ENCODE data around the gene TIFAB. TPM values are rescaled to one million over a fixed set of nuclear protein-coding genes. Genes with fewer than 3 reads are reported as not detected.

The TIFAB gene
- total and polyA plus RNA-seq, 7 donors, result 0.46 to 1.4 TPM; not detected in 5

DNA sequence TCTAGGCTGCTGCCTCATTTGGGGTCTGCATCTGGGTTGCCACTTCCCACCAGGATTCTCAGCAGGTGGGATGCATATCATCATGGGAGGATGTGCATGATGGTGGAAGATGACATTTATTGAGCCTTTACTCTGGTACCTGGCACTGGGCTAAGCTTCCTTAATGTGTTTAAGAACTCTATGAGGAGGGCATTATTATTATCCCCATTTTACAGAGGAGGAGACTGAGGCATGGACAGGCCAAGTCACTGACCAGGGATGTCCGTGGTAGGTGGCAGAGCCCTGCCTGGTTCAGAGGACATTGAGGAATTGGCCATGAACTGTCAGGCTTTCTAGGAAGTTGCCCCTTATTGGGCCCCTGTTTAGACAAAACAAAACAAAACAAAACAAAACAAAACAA, 31.1 kb upstream of the TIFAB start:
- H3K4me3 ChIP-seq, result no peak overlapping the region
- intact Hi-C loops (cut with DNase I), result no loop called here
- no peak for TF ChIP-seq EP300 (IDR thresholded peaks at IDR 0.05)
- no peak for TF ChIP-seq POLR2A (IDR thresholded peaks at IDR 0.05)
- TF ChIP-seq, protein P1, sequence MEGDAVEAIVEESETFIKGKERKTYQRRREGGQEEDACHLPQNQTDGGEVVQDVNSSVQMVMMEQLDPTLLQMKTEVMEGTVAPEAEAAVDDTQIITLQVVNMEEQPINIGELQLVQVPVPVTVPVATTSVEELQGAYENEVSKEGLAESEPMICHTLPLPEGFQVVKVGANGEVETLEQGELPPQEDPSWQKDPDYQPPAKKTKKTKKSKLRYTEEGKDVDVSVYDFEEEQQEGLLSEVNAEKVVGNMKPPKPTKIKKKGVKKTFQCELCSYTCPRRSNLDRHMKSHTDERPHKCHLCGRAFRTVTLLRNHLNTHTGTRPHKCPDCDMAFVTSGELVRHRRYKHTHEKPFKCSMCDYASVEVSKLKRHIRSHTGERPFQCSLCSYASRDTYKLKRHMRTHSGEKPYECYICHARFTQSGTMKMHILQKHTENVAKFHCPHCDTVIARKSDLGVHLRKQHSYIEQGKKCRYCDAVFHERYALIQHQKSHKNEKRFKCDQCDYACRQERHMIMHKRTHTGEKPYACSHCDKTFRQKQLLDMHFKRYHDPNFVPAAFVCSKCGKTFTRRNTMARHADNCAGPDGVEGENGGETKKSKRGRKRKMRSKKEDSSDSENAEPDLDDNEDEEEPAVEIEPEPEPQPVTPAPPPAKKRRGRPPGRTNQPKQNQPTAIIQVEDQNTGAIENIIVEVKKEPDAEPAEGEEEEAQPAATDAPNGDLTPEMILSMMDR (IDR thresholded peaks at IDR 0.05), result no peak
- no peak for TF ChIP-seq POLR2AphosphoS5 (IDR thresholded peaks at IDR 0.05)
- DNase-seq, result no peak
- WGBS, 2 donors, result 85% methylated on average over 1 of the region's 1 CpG
- H3K9me3 ChIP-seq, result no peaks in the 10 kb centered on the region
- H3K27me3 ChIP-seq, result peaks cover 0 to 50% (median 31%) of the 10 kb centered on the region in 3 donors
- no peaks in the 10 kb centered on the region for H3K36me3 ChIP-seq
- peaks cover 0 to 4% (median 2%) of the 10 kb centered on the region in 4 donors for H3K4me1 ChIP-seq
- H3K27ac ChIP-seq, result no peak overlapping the region

DNA sequence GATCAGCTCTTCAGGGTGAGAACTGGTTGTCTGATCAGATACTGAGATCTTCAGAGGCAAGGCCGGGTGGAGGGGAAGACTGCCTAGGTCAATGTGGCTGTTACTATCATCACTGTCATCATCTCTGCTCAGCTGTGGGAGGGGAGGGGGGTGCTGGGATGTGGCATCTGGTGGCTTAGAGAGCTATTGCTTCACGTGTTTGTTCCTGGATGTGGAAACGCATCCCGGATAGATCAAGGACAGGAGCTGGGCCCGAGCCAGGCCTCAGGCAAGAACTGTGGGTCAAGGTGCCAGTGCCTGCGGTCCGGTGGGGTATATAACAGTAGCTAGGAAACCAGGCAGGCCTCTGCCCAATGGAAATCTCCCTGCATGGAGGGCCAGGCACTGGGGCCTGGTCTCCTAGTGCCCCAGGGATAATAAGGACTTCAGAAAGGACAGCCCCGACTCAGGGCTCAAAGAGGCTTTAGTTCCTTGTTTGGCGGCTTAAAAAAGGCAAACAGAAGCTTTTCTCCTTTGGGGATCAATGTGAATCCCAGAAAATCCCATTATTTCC, 30.3 kb upstream of the TIFAB start:
- TF ChIP-seq EP300 (IDR thresholded peaks at IDR 0.05) (no peak), POLR2A (IDR thresholded peaks at IDR 0.05) (no peak), POLR2AphosphoS5 (IDR thresholded peaks at IDR 0.05) (no peak)
- TF ChIP-seq, protein P1 (IDR thresholded peaks at IDR 0.05), result no peak
- Histone ChIP-seq H3K4me3 (no peak overlapping the region), H3K4me1 (no peaks in the 10 kb centered on the region), H3K27ac (no peak overlapping the region), H3K36me3 (no peaks in the 10 kb centered on the region), H3K27me3 (peaks cover under 1 to 50% (median 31%) of the 10 kb centered on the region in 3 donors), H3K9me3 (no peaks in the 10 kb centered on the region)
- DNase-seq, result no peak
- WGBS, 2 donors, result 75 to 81% methylated on average over 9 of the region's 9 CpGs
- intact Hi-C loops (cut with DNase I), result no loop called here

DNA sequence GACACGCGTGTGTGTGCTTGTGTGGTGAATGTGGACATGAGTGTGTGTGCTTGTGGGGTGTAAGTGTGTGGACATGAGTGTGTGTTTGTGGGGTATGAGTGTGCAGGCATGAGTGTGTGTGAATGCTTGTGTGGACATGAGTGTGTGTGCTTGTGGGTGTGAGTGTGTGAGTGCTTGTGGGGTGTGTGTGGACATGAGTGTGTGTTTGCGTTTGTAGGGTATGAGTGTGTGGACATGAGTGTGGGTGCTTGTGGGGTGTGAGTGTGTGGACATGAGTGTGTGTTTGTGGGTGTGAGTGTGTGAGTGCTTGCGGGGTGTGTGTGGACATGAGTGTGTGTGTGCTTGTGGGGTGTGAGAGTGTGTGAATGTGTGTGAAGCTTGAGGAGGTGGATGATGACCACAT, 29.8 kb upstream of the TIFAB start:
- WGBS, 2 donors, result 95 to 96% methylated on average over 4 of the region's 4 CpGs
- H3K4me3 ChIP-seq, result no peak overlapping the region
- no peaks in the 10 kb centered on the region for H3K36me3 ChIP-seq
- TF ChIP-seq EP300 (IDR thresholded peaks at IDR 0.05), result no peak
- no peak for TF ChIP-seq POLR2A (IDR thresholded peaks at IDR 0.05)
- TF ChIP-seq, protein P1 (IDR thresholded peaks at IDR 0.05), result no peak
- no peak for TF ChIP-seq POLR2AphosphoS5 (IDR thresholded peaks at IDR 0.05)
- no peak for DNase-seq
- no peaks in the 10 kb centered on the region for H3K4me1 ChIP-seq
- H3K9me3 ChIP-seq, result no peaks in the 10 kb centered on the region
- H3K27me3 ChIP-seq, result peaks cover 3 to 50% (median 28%) of the 10 kb centered on the region in 3 donors
- no peak overlapping the region for H3K27ac ChIP-seq
- intact Hi-C loops (cut with DNase I), result no loop called here

DNA sequence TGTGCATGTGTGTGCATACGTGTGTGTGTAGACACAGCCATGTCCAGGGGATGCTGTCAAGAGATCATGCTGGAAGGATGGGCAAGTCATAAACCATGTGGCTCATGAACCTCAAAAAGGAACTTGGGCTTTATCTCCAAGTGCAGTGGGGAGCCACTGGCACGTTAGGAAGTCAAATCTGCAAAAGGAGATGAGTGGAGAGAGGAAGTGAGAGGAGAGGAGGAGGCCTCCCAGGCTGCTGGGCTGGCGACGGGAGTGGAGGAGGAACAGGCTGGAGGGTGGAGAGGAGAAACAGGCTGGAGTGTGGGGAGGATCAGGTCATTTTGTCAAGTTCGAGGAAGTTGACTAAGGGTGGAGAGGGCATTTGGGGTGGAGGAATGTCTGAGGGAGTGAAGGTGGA, 29.2 kb upstream of the TIFAB start:
- Histone ChIP-seq H3K4me3 (no peak overlapping the region), H3K27me3 (peaks cover 3 to 50% (median 23%) of the 10 kb centered on the region in 3 donors), H3K4me1 (no peaks in the 10 kb centered on the region), H3K36me3 (no peaks in the 10 kb centered on the region), H3K9me3 (no peaks in the 10 kb centered on the region), H3K27ac (no peak overlapping the region)
- TF ChIP-seq EP300 (IDR thresholded peaks at IDR 0.05) (no peak), POLR2AphosphoS5 (IDR thresholded peaks at IDR 0.05) (no peak), POLR2A (IDR thresholded peaks at IDR 0.05) (no peak)
- TF ChIP-seq, protein P1 (IDR thresholded peaks at IDR 0.05), result no peak
- intact Hi-C loops (cut with DNase I), result no loop called here
- 42 to 57% methylated on average over 5 of the region's 5 CpGs for WGBS, 2 donors
- DNase-seq, result no peak

DNA sequence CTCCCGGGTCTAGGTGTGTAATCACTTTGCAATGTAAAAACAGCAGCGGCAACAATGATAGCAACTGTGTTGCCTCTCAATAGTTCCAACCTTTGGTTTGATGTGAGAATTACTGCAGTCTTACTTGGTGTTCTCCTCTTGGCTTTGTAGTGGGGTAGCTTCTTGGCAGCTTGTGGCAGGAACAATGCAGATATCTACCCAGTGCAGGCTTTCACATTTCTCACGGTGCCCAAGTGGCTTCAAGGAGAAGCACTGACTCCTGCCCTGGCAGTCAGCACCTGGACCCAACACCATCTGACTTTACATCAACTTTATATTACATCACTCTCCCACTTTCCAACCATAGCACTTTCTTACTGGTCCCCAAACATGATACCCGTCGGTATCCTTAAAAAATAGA, 28.4 kb upstream of the TIFAB start:
- no peak overlapping the region for H3K4me3 ChIP-seq
- H3K9me3 ChIP-seq, result no peaks in the 10 kb centered on the region
- WGBS, 2 donors, result 77 to 93% methylated on average over 5 of the region's 5 CpGs
- peaks cover 3 to 49% (median 14%) of the 10 kb centered on the region in 3 donors for H3K27me3 ChIP-seq
- no peak for TF ChIP-seq POLR2A (IDR thresholded peaks at IDR 0.05)
- TF ChIP-seq EP300 (IDR thresholded peaks at IDR 0.05), result no peak
- TF ChIP-seq, protein P1 (IDR thresholded peaks at IDR 0.05), result no peak
- TF ChIP-seq POLR2AphosphoS5 (IDR thresholded peaks at IDR 0.05), result no peak
- H3K4me1 ChIP-seq, result no peaks in the 10 kb centered on the region
- no peaks in the 10 kb centered on the region for H3K36me3 ChIP-seq
- peak; percentile 29 for DNase-seq
- intact Hi-C loops (cut with DNase I), result no loop called here
- H3K27ac ChIP-seq, result no peak overlapping the region

Measured in sigmoid colon (tissue), 7 donors.